DMS114 treated with DMSO at 0.1 percent for 48 hours (cell line): ENCODE measurements around the gene PIPOX.

Experiments used
- DNase-seq: peaks from one replicate; lab custom pipeline; 2025; ENCODE audit not compliant: unreplicated experiment; lab: John Stamatoyannopoulos, UW

PIPOX gene

DNA sequence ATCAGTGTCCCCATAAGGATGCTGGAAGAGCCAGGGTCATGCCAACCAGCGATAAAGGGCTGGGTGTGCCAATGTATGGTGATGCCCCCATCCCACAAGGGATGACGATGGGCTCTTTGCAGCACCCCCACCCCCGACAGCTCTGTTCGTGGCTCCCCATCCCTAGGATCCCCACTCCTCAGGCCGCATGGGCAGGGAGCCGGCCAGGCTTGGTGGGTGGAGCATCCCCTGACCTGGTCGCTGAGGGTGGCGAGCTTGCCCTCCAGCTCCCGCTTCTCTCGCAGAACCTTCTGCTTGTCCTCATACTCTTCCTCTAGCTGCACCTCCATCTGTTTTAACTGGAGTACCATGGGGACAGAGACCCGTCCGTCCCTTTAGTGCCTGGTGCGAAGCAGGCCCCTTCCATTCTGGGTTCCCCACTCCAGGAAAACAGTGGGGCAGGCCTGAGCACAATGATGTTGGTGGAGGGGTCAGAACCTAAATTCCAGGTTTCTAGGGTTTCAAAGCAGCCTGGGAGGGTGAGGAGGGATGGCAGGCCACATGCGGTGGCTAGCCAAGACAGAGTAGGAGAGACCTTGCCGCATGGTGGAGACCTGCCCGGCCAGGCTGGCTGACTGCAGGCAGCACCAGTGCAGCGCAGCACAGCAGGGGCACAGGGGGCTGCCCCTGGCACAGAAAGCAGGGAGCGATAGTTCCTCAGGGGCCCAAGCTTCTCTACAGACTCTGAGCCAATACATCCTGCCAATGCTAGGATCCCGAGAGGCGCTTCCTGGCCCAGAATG, 50.3 kb downstream of the PIPOX start:
- no peak for DNase-seq

DNA sequence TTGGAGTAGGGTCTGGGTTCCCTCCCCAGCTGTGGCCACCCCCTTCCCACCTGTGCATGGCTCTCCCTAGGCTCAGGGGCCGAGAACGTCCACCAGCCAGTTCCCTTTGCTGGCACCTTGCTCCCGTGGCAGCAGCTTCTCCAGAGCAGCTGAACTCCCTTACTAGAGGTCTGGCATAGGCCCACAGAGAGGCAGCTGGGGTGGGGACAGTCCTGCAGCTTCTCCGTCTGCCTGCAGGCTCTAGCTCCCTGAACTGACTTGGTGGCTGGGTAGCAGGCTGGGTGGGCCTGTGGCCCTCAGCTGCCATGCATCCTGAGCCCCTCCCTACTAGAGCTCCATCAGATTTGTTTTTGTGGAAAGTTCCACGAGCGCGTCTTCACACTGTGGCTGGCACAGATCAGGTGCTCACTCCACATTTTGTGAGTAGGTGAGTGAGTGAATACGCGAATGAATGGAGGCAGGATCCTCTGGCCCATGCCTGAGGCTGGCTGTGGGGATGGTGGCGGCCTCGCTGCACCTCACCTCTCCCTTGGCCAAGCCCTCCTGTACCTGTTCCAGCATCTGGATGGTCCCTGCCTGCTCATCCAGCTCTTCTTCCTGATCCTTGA, 51.3 kb downstream of the PIPOX start:
- no peak for DNase-seq

DNA sequence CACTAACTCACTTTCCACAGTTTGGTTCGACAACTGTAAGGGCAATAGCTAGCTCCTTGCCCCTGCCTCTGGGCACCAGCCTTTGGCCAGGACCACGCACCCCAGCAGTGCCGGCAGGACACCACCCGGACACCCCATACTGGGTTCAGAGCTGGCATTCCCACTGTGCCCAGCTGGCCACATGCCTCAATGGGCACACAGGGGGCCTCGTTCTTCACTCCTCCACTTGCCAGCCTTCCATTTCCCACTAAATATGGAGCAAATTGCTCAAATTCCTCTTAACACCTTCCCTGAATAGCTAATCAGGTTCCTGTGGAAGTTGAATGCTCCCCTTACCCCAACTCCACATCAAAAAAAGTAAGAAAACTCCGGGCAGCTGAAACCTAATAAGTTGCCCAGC, 52.5 kb downstream of the PIPOX start:
- DNase-seq: no peak

DNA sequence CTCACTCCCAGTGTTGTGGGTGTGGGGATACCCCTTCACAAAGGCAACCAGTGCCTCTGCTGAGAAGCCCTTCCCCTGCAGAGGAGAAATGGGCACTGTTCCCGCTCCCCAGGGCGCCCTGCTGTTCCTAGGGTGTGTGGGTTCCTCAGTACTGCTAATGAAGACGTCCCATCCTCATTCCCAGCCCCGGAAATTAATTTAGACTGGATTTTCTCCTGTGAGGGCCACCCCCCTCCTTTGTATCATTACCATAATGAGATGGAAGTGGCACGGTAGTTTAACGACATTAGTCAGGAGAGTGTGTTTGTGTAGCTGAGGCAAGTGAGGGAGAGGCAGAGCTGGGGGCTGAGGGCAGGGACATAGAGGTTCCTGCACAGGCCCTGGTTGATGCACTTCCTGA, 53.2 kb downstream of the PIPOX start:
- no peak for DNase-seq

DNA sequence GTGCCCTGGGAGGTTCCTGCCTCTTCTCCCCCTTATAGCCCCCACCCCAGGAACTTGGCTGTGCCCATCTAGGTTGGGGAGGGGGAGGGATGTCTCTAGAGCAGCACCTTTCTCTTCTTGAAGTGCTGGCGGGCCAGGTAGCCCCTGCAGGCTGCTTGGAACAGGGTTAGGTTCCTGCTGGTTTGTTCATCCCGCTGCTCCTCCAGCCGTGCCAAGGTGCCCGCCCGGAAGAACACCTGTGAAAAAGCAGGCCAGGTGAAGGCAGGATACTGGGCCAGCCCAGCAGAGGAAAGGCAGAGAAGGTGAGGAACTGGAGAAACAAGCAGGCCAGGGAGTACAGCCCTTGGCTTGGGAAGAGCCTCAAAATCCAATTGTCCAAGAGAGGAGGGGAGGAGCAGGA, 56.6 kb downstream of the PIPOX start:
- DNase-seq: no peak

DNA sequence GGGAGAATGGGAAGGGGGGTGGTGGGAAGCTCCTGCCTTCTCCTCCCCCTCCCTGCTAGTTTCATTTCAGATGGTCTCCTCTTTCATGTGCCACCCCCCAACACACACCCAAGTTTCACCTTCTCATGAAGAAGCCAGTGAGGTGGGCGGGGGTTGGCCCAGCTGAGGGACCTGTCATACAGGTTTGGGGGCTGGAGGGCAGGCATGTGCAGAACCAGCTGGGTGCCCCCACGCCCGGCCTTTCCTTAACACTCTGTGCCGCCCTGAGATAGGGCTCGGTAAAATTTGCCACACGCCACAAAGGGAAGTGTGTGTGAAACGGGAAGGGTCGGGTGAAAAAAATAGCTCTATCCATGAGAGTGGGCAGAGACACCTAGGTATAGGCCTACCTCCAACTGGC, 57.4 kb downstream of the PIPOX start:
- no peak for DNase-seq

DNA sequence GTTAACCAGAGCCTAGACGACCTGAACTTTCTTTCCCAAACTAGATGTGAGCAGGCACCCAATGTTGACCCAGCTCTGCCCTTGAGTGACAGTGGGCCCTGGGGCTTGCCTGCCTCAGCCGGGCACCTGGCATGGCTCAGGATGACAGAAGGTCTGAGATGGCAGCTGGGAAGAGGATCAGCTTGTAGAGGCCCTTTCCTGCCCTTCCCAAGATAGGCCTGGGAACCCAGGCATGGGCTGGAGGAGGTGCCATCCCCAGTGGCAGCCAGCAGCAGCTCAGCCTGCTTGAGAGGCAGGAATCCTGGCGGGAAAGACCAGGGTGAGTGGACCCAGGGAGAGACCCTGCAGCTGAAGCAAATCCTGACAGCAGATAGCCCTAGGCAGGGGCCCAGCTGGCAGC, 59.1 kb downstream of the PIPOX start:
- no peak for DNase-seq

DNA sequence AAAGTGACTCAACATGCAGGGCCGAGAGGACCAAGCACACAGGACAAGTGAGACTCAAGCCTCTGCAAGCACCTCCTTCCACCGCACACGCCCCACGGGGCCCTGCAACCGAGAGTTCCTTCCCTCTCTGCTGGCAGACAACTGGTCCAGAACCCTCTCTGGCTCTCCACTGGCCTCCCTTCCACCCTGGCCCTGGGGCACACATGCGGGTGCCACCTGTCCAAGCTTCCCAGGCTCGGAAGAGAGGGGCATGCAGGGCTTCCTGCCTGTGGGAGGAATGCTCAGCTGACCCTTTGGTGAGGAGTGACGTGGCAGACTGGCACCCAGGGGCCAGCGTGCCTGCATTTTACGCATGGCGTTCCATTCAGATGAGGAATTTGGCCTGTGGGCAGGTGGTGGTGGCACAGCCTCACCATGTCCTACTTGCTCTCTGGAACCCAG, 59.8 kb downstream of the PIPOX start:
- no peak for DNase-seq

DNA sequence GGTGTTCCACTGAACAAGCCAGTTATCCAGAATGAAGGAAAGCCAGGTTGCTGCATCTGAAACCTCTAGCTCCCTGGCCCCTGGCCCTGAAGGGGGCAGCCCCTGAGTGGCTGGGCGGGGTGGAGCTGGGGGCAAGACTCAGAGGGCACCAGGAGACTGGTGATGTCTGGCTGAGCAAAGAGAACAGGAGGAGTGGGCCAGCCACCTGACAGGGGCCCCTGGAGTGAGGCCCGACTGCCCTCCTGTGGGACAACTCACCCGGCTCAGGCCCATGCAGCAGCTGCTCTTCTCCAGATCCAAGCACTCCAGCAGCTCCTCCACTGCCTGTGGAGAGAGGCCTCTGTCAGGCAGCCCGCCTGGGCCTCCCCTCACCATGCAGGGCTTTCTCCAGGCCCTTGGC, 60.4 kb downstream of the PIPOX start:
- no peak for DNase-seq
